HG03342 (cell line): ENCODE data around the gene GRIPAP1.
A peak's percentile ranks its signal among the peaks of the same experiment; 100 is the strongest.

Experiments
- ATAC-seq: cut with Tn5 transposase; IDR thresholded peaks from one replicate; pipeline ENCODE4 v1.9.1; 2021; ENCODE audit warnings: mild to moderate bottlenecking, moderate library complexity; ENCODE audit not compliant: unreplicated experiment

The GRIPAP1 gene

GRCh38 chrX:49002091-49002935 lies at the start of gene GRIPAP1:
Gene GRIPAP1, minus strand, starts transcription at chrX:49002264. Its CDS starts 35 bp downstream, at chrX:49002229.
- peak; percentile 72 for ATAC-seq

DNA sequence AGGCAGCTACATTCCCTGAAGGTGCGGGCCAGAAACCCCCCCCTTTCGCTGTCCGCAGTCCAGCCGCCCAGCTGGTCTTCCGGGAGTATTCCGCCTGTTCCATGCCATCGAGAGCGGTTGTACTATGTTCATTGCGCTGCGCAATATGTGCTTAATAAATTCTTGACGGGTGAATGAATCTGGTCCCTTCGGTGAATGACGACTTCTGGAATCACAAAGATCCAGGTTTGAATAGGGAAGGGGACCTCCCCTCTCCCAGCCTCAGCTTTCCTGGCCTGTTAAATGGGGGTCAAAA lies 41.9 kb upstream of the GRIPAP1 start:
- ATAC-seq = no peak

- ATAC-seq = peak; percentile 87
Measured at GRCh38 chrX:49043220-49043986, 41.3 kb upstream of the GRIPAP1 start, which contains the start of gene TFE3. Gene TFE3, minus strand, starts transcription at chrX:49043357. Its CDS starts 131 bp downstream, at chrX:49043226.

DNA sequence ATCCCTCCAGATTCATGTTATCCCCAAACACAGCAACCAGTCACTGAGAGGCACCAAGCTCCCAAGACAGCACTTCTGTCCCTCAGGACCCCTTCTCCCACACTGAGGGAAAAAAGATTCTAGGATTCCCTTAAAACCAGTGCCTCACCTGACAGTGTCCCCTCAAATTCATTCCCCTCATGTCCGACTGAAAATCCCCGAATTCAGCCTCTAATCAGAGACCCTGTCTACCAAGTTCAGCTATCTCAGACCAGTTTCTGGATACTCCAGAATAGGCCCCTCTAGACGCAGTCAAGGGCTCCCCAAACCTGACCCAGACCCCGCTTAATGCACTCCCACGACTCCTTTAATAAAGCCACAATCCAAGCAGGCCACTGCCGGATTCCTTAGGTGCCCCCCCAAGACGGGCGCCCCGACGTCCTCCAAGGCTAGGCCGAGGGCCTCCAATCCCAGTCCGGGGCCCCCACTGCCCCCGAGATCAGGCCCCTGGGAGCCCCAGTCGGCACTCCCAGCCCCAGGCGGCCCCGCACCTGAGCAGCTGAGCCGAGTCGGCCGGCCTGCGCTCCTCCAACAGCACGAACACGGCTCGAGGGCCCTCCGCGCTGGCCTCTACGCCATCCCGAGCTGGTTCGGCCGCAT lies 40.6 kb upstream of the GRIPAP1 start:
- ATAC-seq = no peak

GRCh38 chrX:49041744-49042580 lies 39.9 kb upstream of the GRIPAP1 start:
- no peak for ATAC-seq

- no peak for ATAC-seq
Measured at GRCh38 chrX:49040376-49040955, 38.4 kb upstream of the GRIPAP1 start.

DNA sequence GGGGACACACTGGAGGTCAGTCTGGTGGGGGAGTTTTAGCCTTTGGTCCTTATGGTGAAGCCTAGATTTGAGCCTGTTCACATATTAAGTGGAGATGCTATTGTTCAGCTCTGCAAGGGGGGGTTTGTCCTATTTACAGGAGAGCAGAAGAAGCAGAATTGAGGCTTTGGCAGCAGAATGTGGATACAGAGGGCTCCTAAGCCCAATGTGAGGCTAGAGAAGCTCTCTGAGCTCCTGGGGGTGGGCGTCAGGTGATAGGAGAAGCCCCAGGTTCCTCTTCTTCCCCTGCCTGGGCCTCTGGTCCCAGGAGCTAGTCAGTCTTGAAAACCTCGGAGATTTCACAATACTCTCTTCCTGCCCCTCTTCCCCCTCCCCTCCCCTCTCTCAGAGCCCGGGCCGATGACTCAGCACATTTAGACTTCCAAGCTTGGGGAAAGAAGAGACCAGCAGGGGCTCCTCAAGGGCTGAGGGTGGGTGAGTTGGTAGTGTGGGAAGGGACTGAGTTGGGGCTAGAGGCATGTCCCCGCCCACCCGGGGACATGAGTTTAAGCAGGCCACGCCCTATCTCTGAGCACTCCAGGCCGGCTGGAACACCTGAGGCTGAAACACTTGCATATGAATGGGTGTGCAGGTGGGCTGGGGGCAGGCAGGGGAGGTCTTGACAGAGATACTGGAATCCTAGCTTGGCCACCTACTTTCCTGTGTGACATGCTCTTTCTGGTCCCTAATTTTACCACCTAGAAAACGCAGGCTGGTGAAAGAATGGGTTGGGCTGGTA lies 37.7 kb upstream of the GRIPAP1 start:
- no peak for ATAC-seq

- ATAC-seq = no peak
Measured at GRCh38 chrX:49037883-49038475, 35.9 kb upstream of the GRIPAP1 start.

DNA sequence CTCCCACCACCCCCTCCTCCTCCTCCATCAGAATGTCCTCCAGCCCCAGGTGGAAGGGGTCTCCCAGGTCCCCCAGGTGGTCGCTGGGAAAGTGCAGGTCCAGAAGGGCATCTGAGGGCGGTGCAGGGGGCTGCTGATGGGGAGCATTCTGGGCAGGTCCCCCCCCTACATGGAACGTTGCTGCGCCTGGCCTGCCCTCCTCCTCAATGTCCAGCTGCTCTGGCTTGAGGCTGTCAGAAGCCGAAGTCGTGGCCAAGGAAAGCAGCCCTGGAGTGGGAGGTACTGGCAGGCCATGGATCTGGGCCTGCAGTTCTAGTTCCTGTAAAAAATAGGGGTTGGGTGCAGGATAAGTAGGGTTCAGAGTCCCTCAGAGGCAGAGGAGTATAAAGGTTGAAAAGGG lies 28.2 kb upstream of the GRIPAP1 start:
- no peak for ATAC-seq

- no peak for ATAC-seq
Measured at GRCh38 chrX:49029876-49030275, 27.8 kb upstream of the GRIPAP1 start.

DNA sequence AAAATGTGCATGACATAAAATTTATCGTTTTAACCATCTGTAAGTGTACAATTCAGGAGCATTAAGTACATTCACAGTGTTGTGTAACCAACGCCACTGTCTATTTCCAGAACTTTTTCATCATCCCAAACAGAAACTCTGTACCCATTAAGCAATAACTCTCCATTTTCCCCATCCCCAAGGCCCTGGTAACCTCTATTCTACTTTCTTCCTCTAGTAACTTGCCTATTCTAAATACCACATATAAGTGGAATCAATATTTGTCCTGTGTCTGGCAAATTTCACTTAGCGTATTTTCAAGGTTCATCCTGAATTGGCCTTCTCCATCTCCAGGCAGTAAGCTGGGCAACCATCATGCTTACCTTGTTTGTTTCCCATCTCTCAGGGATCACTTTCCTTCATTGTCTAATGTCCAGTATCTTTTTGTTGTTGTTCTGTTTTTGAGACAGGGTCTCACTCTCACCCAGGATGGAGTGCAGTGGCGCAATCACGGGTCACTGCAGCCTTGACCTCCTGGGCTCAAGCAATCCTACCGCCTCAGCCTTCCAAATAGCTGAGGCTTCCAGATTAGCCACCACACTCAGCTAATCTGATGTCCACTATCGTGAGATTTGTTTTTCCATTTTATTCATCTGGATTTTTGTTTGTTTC lies 17.7 kb upstream of the GRIPAP1 start:
- ATAC-seq = no peak

GRCh38 chrX:49019050-49019449 lies 17.0 kb upstream of the GRIPAP1 start:
- ATAC-seq = no peak

DNA sequence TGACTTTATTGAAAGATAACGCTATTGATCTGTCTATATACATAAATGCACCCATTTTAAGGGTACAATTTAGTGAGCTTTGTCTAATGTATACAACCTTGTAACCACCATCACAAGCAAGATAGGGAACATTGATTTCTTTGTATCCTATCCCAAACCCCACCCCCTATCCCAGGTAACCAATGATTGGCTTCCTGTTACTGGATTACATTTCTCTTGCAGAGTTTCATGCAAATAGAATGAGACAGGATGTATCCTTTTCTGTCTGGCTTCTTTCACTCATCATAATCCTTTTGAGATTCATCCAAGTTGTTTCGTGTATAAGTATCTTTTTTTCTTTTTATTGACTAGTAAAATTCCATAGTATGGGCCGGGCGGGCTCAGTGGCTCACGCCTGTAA lies 1.6 kb upstream of the GRIPAP1 start:
- ATAC-seq = no peak

DNA sequence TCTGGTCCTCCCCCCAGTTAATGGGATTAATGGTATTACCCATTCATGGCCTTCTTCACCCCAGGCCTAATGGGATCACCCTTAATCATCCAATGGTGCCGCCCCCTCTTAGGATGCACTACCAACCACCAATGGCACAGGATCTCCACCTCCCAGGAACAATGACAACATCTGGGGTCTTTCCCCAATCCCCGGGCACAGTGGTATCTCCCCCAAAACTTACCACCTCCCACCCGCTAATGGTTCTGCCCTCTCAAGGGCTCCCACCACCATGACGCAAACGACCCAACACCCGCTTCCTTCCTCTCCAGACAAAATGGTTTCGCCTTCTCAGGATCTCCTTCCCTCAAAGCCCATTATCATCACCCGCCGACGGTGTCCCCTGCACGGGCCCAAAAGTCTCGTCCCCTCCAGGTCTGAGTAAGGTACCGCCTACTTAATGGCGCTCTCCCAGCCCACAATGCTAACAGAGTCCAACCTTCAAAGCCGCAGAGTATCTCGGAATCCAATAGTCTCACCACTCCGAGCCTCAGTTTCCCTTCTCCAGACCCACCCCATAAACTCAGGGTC lies 458 bp downstream of the GRIPAP1 start:
- ATAC-seq = peak; percentile 36

DNA sequence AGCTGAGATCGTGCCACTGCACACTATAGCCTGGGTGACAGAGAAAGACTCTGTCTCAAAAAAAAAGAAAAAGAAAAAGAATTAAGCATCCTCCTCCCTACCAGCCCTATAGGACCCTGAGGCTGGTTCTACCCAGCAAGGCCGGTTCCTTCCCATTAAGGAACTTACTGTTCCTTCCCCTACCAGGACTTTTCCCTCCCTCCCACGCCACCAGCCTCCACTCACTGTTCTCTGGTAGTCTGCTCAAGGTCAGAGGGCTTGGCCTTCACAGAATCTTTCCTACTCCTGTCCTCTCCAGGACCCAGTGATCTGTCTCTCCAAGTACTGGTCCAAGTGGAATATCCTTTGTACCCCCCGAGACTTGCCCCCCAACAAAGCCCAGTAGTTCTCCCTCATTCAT lies 1.4 kb downstream of the GRIPAP1 start:
- no peak for ATAC-seq

- ATAC-seq = no peak
Measured at GRCh38 chrX:48999030-48999429, 3.0 kb downstream of the GRIPAP1 start.

GRCh38 chrX:48998391-48998790 lies 3.7 kb downstream of the GRIPAP1 start:
- no peak for ATAC-seq

- ATAC-seq = no peak
Measured at GRCh38 chrX:48997865-48998264, 4.2 kb downstream of the GRIPAP1 start.
